Adipocyte (in vitro differentiated cells): ENCODE measurements around the gene LHFPL2.
"Not testable (repeated sequence)": the region's sequence is repeated elsewhere in the genome, so short reads cannot be mapped to it uniquely, and the experiment has no call there.

Source experiments
- DNase-seq: peaks from one replicate; pipeline ENCODE4 v3.0.0-alpha.2; 2015; ENCODE audit warnings: low read depth
- H3K27me3 ChIP-seq: replicated peaks from 2 replicates; pipeline ENCODE4 v1.7.0; 2013; ENCODE audit warnings: mild to moderate bottlenecking, low read length, moderate library complexity; ENCODE audit not compliant: control insufficient read depth, insufficient read depth
- H3K36me3 ChIP-seq: 2 replicates; pipeline ENCODE4 v1.7.0; 2013; ENCODE audit warnings: low read length, mild to moderate bottlenecking, moderate library complexity; ENCODE audit not compliant: control insufficient read depth, insufficient read depth, severe bottlenecking
- H3K4me1 ChIP-seq: 2 replicates; pipeline ENCODE4 v1.7.0; 2013; ENCODE audit warnings: mild to moderate bottlenecking, low read length, moderate library complexity; ENCODE audit not compliant: control insufficient read depth, insufficient read depth
- H3K4me3 ChIP-seq: 2 replicates; pipeline ENCODE4 v1.7.0; 2013; ENCODE audit warnings: mild to moderate bottlenecking, low read length, moderate library complexity
- H3K9ac ChIP-seq: 2 replicates; pipeline ENCODE4 v1.7.0; 2013; ENCODE audit warnings: mild to moderate bottlenecking, low read length, moderate library complexity
- H3K9me3 ChIP-seq: 2 replicates; pipeline ENCODE4 v1.7.0; 2013; ENCODE audit warnings: mild to moderate bottlenecking, low read length, moderate library complexity; ENCODE audit not compliant: control insufficient read depth

The LHFPL2 gene

GRCh38 chr5:78648359-78649210 lies at the start of gene LHFPL2:
LHFPL2 (minus strand) TSS chr5:78648772; CDS start chr5:78510213, 138,559 bp downstream.
- H3K4me1 ChIP-seq = peaks cover 39% of the 10 kb centered on the region
- peak within 1 kb of the TSS; percentile 90 for H3K9ac ChIP-seq
- no peaks in the 10 kb centered on the region for H3K36me3 ChIP-seq
- H3K9me3 ChIP-seq = no peaks in the 10 kb centered on the region
- H3K27me3 ChIP-seq = no peaks in the 10 kb centered on the region
- H3K4me3 ChIP-seq = peak within 1 kb of the TSS; percentile 92
- peak; percentile 91 for DNase-seq

GRCh38 chr5:78696637-78697036 lies 48.1 kb upstream of the LHFPL2 start:
- H3K9ac ChIP-seq = no peak overlapping the region
- H3K9me3 ChIP-seq = peaks cover 7% of the 10 kb centered on the region
- DNase-seq = no peak
- H3K4me3 ChIP-seq = no peak overlapping the region
- no peaks in the 10 kb centered on the region for H3K27me3 ChIP-seq
- H3K36me3 ChIP-seq = no peaks in the 10 kb centered on the region
- H3K4me1 ChIP-seq = peaks cover 46% of the 10 kb centered on the region

GRCh38 chr5:78696052-78696451 lies 47.5 kb upstream of the LHFPL2 start:
- H3K9me3 ChIP-seq, H3K27me3 ChIP-seq, H3K9ac ChIP-seq, DNase-seq, H3K4me3 ChIP-seq, H3K36me3 ChIP-seq: not testable (repeated sequence)
- peaks cover 46% of the 10 kb centered on the region for H3K4me1 ChIP-seq

- DNase-seq = no peak
- H3K27me3 ChIP-seq = no peaks in the 10 kb centered on the region
- H3K4me3 ChIP-seq = no peak overlapping the region
- no peaks in the 10 kb centered on the region for H3K36me3 ChIP-seq
- peaks cover 7% of the 10 kb centered on the region for H3K9me3 ChIP-seq
- H3K9ac ChIP-seq = no peak overlapping the region
- peaks cover 33% of the 10 kb centered on the region for H3K4me1 ChIP-seq
These were observed 44.8 kb upstream of the LHFPL2 start for GRCh38 chr5:78693339-78693738.

- H3K4me1 ChIP-seq = peaks cover 19% of the 10 kb centered on the region
- peak; percentile 53 for DNase-seq
These were observed 42.8 kb upstream of the LHFPL2 start for GRCh38 chr5:78691084-78691960.

GRCh38 chr5:78690253-78690972 lies 41.8 kb upstream of the LHFPL2 start:
- no peak overlapping the region for H3K9ac ChIP-seq
- H3K4me3 ChIP-seq = no peak overlapping the region
- DNase-seq = no peak
- no peaks in the 10 kb centered on the region for H3K27me3 ChIP-seq
- H3K4me1 ChIP-seq = peaks cover 19% of the 10 kb centered on the region
- H3K9me3 ChIP-seq = peaks cover 7% of the 10 kb centered on the region
- no peaks in the 10 kb centered on the region for H3K36me3 ChIP-seq

More at GRCh38 chr5:78691084-78691960, 42.8 kb upstream of the LHFPL2 start:
- H3K9me3 ChIP-seq = peaks cover 7% of the 10 kb centered on the region
- H3K27me3 ChIP-seq = no peaks in the 10 kb centered on the region
- H3K4me3 ChIP-seq = no peak overlapping the region
- H3K9ac ChIP-seq = no peak overlapping the region
- no peaks in the 10 kb centered on the region for H3K36me3 ChIP-seq

- Histone ChIP-seq H3K4me1 (peaks cover 19% of the 10 kb centered on the region), H3K9ac (no peak overlapping the region), H3K27me3 (no peaks in the 10 kb centered on the region), H3K9me3 (peaks cover 7% of the 10 kb centered on the region), H3K4me3 (no peak overlapping the region), H3K36me3 (no peaks in the 10 kb centered on the region)
- DNase-seq = no peak
These were observed 41.1 kb upstream of the LHFPL2 start for GRCh38 chr5:78689540-78690252.

GRCh38 chr5:78687514-78687913 lies 38.9 kb upstream of the LHFPL2 start:
- not testable (repeated sequence) for H3K4me3 ChIP-seq, H3K27me3 ChIP-seq, H3K9ac ChIP-seq, H3K36me3 ChIP-seq, DNase-seq, H3K9me3 ChIP-seq
- H3K4me1 ChIP-seq = peaks cover 19% of the 10 kb centered on the region

GRCh38 chr5:78683905-78684304 lies 35.3 kb upstream of the LHFPL2 start:
- not testable (repeated sequence) for H3K4me1 ChIP-seq, H3K9ac ChIP-seq, H3K4me3 ChIP-seq, H3K9me3 ChIP-seq, H3K27me3 ChIP-seq, H3K36me3 ChIP-seq, DNase-seq

- Histone ChIP-seq H3K9ac (no peak overlapping the region), H3K4me3 (no peak overlapping the region), H3K9me3 (no peaks in the 10 kb centered on the region), H3K4me1 (peaks cover 18% of the 10 kb centered on the region), H3K36me3 (no peaks in the 10 kb centered on the region), H3K27me3 (no peaks in the 10 kb centered on the region)
- DNase-seq = no peak
These were observed 31.3 kb upstream of the LHFPL2 start for GRCh38 chr5:78679905-78680304.
